Activated naive CD8-positive, alpha-beta T cell (primary cell): ENCODE results near the gene S100B.
A peak's percentile ranks its signal among the peaks of the same experiment; 100 is the strongest.

ENCODE experiments used
- H3K27ac Mint-ChIP-seq: one replicate; pipeline ENCODE4 v1.8.0; 2021; ENCODE audit warnings: mixed read lengths
- H3K27me3 Mint-ChIP-seq: one replicate; pipeline ENCODE4 v1.8.0; 2021; ENCODE audit warnings: mixed read lengths
- H3K36me3 Mint-ChIP-seq: one replicate; pipeline ENCODE4 v1.8.0; 2021; ENCODE audit warnings: mixed read lengths
- H3K4me1 Mint-ChIP-seq: one replicate; pipeline ENCODE4 v1.8.0; 2021; ENCODE audit warnings: low read depth, mixed read lengths
- H3K4me3 Mint-ChIP-seq: one replicate; pipeline ENCODE4 v1.8.0; 2021; ENCODE audit warnings: mild to moderate bottlenecking, mixed read lengths
- H3K9me3 Mint-ChIP-seq: one replicate; pipeline ENCODE4 v1.8.0; 2021; ENCODE audit warnings: low read depth, mixed read lengths

S100B gene

DNA sequence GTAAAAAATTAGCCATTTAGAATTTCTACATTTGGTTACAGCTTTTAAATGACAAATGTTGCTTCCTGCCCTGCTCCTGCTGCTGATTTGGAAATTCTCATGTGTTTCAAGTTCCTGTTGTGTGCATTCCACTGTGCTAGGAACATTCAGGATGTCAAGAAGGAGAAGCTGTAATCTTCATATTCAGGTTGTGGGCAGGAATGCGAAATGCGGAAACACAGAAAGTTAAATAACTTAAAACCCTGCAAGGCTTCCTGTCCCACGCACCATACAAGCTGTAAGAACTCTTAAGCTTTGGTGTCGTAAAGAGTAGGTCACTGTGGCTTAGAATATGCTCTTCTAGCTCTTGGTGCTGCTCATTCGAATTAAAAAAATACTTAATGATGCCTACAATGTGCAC is 52.6 kb downstream of the S100B start:
- Mint-ChIP-seq H3K27me3 (no peaks in the 10 kb centered on the region), H3K4me1 (peaks cover 85% of the 10 kb centered on the region), H3K27ac (peak overlapping the region; percentile 93), H3K36me3 (peaks cover 12% of the 10 kb centered on the region), H3K9me3 (peaks cover 4% of the 10 kb centered on the region), H3K4me3 (peak overlapping the region; percentile 64)

DNA sequence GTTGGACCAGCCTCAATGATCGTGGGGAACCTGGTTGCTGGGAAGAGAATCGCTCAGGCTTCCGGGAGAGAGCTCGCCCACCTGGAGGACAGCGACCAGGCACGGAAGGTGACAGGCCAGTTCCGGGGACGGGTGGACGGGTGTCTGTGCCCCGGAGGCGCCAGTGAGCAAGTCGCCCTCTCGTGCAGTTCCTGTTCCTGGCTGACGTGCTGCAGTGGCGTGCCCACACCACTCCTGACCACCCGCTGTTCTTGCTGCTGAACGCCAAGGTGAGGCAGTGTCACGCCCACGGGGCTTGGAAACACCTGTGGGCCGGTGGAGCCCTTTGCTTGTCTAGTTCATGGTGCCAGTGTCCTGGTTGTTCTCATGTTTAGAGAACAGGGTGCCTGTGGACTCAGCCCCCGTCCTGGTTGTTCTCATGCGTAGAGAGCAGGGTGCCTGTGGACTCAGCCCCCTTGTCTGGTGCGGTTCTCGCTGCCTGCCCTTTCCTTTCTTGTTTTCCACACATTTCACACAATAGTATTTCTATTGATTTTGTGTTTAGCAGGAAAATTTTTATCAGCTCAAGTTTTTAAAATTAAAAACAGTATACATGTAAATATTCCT is 53.1 kb downstream of the S100B start:
- Mint-ChIP-seq H3K36me3 (peaks cover 15% of the 10 kb centered on the region), H3K4me1 (peaks cover 79% of the 10 kb centered on the region), H3K27ac (peak overlapping the region; percentile 93), H3K27me3 (no peaks in the 10 kb centered on the region), H3K4me3 (peak overlapping the region; percentile 77), H3K9me3 (peaks cover 4% of the 10 kb centered on the region)

DNA sequence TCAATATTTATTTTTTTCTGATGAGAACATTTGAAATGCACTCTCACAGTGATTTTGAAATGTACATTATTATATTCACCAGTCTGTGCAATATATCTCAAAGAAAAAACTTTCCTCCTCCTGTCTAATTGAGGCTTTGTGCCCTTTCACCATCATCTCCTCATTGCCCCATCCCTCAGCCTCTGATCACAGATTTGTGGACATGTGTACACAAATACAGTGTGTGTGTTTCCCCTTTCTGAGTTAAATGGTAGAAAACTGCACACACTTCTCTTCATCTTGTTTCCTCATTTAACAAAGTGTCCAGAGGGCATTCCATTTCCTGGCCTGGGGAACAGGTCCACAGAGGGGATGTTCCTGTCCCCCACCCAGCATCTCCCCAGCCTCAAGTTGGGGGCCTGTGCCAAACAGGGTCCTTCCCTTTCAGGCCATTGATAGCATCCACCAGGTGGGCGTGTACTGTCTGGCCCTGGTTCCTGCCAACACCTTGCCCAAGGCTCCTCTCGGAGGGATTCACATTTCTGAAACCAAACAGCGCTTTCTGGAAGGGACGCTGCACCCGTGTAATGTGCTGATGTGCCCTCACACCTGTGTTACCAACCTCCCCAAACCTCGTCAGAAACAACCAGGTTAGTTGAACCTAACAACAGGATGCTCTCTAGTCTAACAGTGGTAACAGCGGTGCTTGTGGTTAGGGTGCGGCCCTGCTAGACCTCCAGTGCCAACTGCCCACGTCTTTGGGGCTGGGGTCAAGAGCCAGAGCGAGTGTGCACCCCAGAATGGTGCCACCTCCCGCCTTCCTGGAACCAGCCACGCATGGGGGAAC is 54.6 kb downstream of the S100B start:
- H3K27me3 Mint-ChIP-seq, result no peaks in the 10 kb centered on the region
- H3K36me3 Mint-ChIP-seq, result peaks cover 16% of the 10 kb centered on the region
- H3K4me1 Mint-ChIP-seq, result peaks cover 73% of the 10 kb centered on the region
- H3K27ac Mint-ChIP-seq, result peak overlapping the region; percentile 93
- H3K4me3 Mint-ChIP-seq, result peak overlapping the region; percentile 33
- peaks cover 4% of the 10 kb centered on the region for H3K9me3 Mint-ChIP-seq

DNA sequence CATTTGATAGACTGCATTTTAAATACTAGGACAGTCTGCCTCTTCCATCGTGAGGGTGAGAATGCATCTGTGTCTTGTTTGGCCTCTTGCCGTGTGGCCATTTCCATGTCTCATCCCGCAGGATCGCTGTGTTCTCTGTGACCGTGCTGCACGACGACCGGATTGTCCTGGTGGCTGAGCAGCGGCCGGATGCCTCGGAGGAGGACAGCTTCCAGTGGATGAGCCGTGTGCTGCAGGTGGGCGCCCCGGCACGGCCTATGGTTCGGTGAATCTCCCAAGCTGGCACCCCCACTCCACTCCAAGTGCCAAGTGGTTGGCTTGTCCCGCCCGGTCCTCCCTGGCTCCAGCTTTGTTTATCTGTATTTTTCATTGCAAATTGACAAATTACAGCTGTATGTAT is 55.2 kb downstream of the S100B start:
- Mint-ChIP-seq H3K27me3 (no peaks in the 10 kb centered on the region), H3K36me3 (peaks cover 21% of the 10 kb centered on the region), H3K4me1 (peaks cover 74% of the 10 kb centered on the region), H3K9me3 (peaks cover 4% of the 10 kb centered on the region), H3K27ac (peak overlapping the region; percentile 46), H3K4me3 (no peak overlapping the region)
